Suppressor macrophage (primary cell): ENCODE results near the gene GALE.

Experiments
- DNase-seq, 4 experiments: peaks; one replicate each; pipeline ENCODE4 v3.0.0-alpha.2; 2020 to 2022

Gene GALE

GRCh38 chr1:23751050-23751814 is 49.3 kb downstream of the GALE start:
- DNase-seq, result peak; percentile 61 to 79 (median 76)

- DNase-seq, result peak; percentile 8 to 57 (median 32)
Measured at GRCh38 chr1:23748016-23748415, 52.5 kb downstream of the GALE start.
